Stimulated activated naive CD4-positive, alpha-beta T cell treated with Interleukin-2 at 50 U/mL for 16 hours (primary cell): ENCODE results near the gene C1QTNF8.

Experiments
- DNase-seq: peaks from one replicate; lab custom pipeline; 2025; lab: John Stamatoyannopoulos, UW

C1QTNF8 gene

GRCh38 chr16:1077877-1078578, 18.0 kb downstream of the C1QTNF8 start:
- no peak for DNase-seq

- no peak for DNase-seq
Measured at GRCh38 chr16:1076801-1077576, 19.1 kb downstream of the C1QTNF8 start.

GRCh38 chr16:1075546-1075945, 20.5 kb downstream of the C1QTNF8 start:
- DNase-seq, result no peak

- no peak for DNase-seq
Measured at GRCh38 chr16:1074379-1074649, 21.7 kb downstream of the C1QTNF8 start.

GRCh38 chr16:1073566-1074378, 22.3 kb downstream of the C1QTNF8 start:
- no peak for DNase-seq

GRCh38 chr16:1073262-1073558, 22.8 kb downstream of the C1QTNF8 start:
- no peak for DNase-seq

- no peak for DNase-seq
Measured at GRCh38 chr16:1072526-1073261, 23.4 kb downstream of the C1QTNF8 start, which contains the start of gene SSTR5. TSS of gene SSTR5 (plus strand) at chr16:1072747. CDS start at chr16:1078869, 6,122 bp downstream.

GRCh38 chr16:1071561-1072225, 24.4 kb downstream of the C1QTNF8 start:
- no peak for DNase-seq

GRCh38 chr16:1070864-1071408, 25.1 kb downstream of the C1QTNF8 start:
- DNase-seq, result no peak

- no peak for DNase-seq
Measured at GRCh38 chr16:1070084-1070863, 25.8 kb downstream of the C1QTNF8 start.

- DNase-seq, result no peak
Measured at GRCh38 chr16:1069154-1069553, 26.9 kb downstream of the C1QTNF8 start.

- no peak for DNase-seq
Measured at GRCh38 chr16:1068451-1068850, 27.6 kb downstream of the C1QTNF8 start.

GRCh38 chr16:1067629-1068028, 28.4 kb downstream of the C1QTNF8 start:
- no peak for DNase-seq

- no peak for DNase-seq
Measured at GRCh38 chr16:1066584-1067172, 29.4 kb downstream of the C1QTNF8 start.

- no peak for DNase-seq
Measured at GRCh38 chr16:1065469-1066128, 30.4 kb downstream of the C1QTNF8 start.

- DNase-seq, result no peak
Measured at GRCh38 chr16:1063728-1064127, 32.3 kb downstream of the C1QTNF8 start.

- no peak for DNase-seq
Measured at GRCh38 chr16:1062895-1063294, 33.1 kb downstream of the C1QTNF8 start.

- no peak for DNase-seq
Measured at GRCh38 chr16:1061769-1062505, 34.1 kb downstream of the C1QTNF8 start.
